GM19099 (cell line): ENCODE data around the gene PI3.

Experiments used
- POLR2A ChIP-seq: IDR thresholded peaks from 3 replicates; pipeline ENCODE4 v1.6.1; 2011; ENCODE audit warnings: low read depth; ENCODE audit not compliant: insufficient read length; ENCODE audit errors: extremely low read depth

PI3 gene

DNA sequence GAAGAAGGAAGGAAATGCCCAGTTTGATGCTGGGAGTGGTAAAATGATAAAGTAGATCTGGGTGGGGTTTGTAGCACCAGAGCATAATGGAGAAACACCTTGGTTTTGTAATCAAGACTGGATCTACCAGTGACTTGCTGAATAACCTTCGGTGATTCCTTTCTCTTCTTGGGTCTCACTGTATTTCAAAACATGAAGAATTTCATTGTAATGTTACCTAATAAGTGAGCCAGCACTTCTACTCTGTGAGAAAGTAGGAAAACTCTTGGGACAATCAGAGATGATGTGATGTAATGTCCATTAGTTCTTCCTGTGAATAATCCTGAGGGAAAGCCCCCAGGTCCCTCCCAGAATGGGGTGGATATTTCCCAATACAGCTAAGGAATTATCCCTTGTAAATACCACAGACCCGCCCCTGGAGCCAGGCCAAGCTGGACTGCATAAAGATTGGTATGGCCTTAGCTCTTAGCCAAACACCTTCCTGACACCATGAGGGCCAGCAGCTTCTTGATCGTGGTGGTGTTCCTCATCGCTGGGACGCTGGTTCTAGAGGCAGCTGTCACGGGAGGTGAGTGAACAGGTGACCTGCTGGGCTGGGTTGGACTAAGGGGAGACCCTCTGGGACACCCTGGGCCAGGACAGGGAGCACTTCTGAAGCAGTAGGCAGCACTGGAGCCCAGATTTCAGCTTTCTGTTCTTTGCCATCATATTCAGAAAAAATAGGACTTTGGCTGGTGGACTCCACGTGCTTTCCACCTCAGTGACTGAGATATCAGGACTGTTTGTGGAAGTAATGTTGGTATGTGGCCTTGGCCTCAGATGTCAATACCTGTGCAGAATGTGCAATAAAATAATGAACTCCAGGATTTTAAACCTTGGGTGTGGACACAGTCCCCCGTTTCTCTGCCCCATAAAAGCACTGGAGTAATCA is at the start of gene PI3:
PI3 (plus strand) TSS at position 469 of the 931 bp plus-strand sequence; CDS start at position 490, 21 bp downstream.
- TF ChIP-seq POLR2A: no peak

- no peak for TF ChIP-seq POLR2A
These were observed 46.6 kb upstream of the PI3 start for GRCh38 chr20:45128099-45128498.

DNA sequence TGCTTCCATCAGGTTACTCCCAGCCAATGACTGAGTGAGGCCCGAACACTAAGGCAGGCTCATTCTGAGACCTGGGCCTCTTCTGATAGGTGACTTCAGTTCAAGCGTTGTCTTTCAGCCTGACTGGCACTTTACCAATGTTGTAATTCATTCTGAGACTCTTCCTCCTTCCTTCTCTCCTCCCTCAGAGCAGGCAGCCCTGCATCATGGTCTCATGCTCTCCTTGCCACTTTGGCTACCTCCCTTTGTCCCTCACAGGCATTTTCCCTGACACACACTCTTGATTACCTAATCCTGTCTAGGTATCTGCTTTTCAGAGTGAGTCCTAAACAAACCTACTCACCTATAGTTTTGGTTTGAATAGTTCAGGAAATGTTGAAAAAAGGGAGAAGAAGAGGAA is 37.8 kb upstream of the PI3 start:
- TF ChIP-seq POLR2A: no peak

GRCh38 chr20:45138561-45139300 is 36.0 kb upstream of the PI3 start:
- TF ChIP-seq POLR2A: no peak

DNA sequence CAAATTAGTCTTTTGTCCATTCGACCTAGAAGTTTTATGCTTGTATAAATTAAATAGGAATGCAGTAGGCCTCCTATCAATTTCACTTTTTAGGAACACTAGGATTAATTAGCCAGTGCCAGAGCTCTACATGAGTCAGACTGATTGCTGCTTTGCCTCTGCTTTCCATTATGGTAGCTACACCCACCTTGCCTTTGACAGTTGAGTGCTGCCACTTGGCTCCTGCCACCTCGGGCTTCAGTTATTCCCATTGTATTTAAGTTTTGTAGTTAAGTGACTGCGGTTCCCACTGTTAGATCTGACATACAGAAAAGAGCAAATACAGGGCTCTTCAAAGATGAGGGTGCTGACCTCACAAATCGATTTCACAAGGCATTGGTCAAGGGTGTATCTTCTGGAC is 33.9 kb upstream of the PI3 start:
- no peak for TF ChIP-seq POLR2A

DNA sequence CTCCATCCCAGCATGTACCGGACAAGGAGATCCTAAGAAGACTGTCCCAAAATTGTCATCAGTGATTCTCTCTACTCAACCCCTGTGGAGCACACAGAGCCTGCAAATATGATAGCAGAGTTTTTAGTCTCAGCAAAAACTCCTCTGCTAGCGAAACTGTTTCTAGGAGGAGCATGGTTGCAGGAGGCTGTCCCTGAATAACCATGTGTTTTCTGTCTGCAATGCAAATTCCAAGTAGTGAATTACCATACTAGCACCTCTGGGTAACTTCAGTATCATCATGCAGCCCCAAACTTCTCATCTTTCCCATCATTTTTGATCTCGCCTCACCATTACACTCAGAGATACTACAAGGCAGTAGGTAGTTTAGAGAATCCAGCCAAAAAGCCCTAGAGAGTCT is 25.6 kb upstream of the PI3 start:
- no peak for TF ChIP-seq POLR2A

DNA sequence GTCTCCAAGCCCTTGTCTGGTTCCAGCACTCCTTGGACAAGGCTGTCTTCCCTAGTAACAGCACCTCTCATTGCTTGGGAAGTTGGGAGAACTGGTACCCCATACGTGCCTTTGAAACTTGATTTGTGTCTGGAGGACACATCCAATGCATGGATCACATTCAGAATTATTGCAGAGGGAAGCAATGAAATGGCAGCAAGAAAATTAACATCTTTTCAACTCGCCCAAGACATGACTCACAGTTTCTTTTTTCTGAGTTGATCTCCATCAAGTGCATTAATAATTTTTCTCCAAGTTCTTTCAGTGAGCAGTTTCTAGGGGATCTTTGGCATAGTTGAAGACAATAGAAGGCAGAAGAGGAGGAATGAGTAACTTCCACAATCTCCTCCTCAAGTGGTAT is 22.3 kb upstream of the PI3 start:
- no peak for TF ChIP-seq POLR2A

DNA sequence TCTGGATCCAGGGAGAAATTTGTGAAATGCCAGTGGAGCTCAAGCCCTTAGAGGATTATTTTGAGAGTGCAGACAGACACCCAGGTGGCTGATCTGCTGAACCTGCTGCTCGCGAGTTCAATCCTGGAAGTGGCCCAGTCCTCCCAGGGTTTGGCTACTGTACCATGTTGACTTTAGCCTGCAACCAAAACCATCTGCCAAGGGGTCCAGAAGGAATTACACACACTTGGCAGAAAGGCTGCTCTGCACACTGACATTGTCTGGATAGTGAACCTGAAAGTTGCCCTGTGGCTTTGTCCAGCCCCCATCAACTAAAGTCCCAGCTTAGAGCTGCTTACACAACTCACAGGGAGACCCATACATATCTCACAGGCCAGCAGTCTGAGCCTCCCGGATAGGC is 21.6 kb upstream of the PI3 start:
- no peak for TF ChIP-seq POLR2A

- TF ChIP-seq POLR2A: no peak
These were observed 20.9 kb upstream of the PI3 start for GRCh38 chr20:45153752-45154151.

DNA sequence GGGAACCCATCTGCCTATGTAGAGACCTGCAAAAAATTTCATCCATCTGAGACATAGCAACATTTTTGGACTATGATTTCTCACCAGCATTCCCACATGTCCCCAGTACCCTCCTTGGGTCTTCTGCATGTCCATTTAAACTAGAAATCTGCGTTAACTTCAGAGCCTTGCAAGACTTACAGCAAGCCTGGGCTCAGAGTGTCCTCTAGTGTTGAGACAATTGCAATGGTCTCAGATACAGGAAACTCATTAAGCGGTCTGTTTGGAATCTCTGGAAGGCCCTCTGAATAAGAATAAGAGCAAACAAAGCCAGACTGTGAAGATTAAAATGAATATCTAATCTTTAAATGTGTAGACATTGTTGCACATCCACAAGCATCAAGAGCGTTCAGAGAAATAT is 20.5 kb upstream of the PI3 start:
- no peak for TF ChIP-seq POLR2A

DNA sequence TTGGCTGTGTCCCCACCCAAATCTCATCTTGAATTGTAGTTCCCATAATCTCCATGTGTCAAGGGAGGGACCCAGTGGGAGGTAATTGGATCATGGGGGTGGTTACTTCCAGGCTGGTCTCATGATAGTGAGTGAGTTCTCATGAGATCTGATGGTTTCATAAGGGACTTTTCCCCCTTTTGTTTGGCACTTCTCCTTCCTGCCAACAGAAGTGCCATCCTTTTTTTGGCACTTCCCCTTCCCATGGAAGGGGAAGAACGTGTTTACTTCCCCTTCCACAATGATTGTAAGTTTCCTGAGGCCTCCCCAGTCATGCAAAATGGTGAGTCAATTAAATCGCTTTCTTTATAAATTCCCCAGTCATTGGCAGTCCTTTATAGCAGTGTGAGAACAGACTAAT is 18.0 kb upstream of the PI3 start:
- TF ChIP-seq POLR2A: no peak

GRCh38 chr20:45157962-45158361 is 16.7 kb upstream of the PI3 start:
- TF ChIP-seq POLR2A: no peak

- no peak for TF ChIP-seq POLR2A
These were observed 11.5 kb upstream of the PI3 start for GRCh38 chr20:45163083-45163803.

DNA sequence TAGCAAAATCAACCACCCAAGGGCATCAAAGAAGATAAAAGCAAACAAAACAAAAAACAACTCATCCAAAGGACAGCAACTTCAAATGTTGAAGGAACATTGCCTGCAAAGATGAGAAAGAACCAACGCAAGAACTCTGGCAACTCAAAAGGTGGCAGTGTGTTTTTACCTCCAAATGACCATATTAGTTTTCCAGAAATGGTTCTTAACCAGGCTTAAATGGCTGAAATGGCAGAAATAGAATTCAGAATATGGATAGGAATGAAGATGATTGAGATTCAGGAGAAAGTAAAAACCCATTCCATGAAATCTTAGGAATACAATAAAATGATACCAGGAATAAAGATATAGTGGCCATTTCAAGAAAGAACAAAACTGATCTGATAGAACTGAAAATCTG is 9.8 kb upstream of the PI3 start:
- no peak for TF ChIP-seq POLR2A

DNA sequence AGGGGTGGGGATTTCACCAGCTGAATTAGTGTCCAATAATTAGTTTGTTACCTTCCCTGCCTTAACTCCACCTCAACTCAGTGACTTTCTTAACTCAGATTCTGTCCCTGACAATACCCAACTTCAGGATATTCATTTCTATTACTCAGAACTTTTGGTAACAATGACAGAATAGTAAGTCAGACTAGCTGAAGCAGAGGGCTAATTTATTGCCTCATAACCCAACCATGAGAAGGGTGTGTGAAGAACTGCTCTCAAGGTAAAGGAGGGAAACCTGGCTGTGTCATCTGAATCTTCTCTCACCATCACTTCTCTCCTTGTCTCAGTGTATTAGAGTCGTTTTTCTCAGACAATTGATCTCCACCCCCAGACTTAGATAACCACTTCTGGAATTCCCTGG is 1.2 kb upstream of the PI3 start:
- TF ChIP-seq POLR2A: no peak
